Small intestine (tissue), 7 donors: ENCODE results near the gene PPARA. TPM values are rescaled to one million over a fixed set of nuclear protein-coding genes. Genes with fewer than 3 reads are reported as not detected.
"Not testable (repeated sequence)": the region's sequence is repeated elsewhere in the genome, so short reads cannot be mapped to it uniquely, and the experiment has no call there.

Source experiments
- DNase-seq, 2 donors: peaks; one replicate each; pipeline versions ENCODE4 v3.0.0 to v3.0.0-alpha.2; 2013
- FAIRE-seq: peaks from 2 replicates; lab custom pipeline; 2012; peaks lifted over from hg19 to GRCh38; lab: Jason Lieb, UNC
- H3K27ac ChIP-seq, 3 donors: one replicate each; pipeline ENCODE4 v1.5.1; 2013; ENCODE audit warnings: low read length in 2 of 3, mild to moderate bottlenecking in 2 of 3, control low read depth in 1 of 3, inconsistent platforms in 1 of 3, low read depth in 1 of 3, moderate library complexity in 1 of 3
- H3K27me3 ChIP-seq, 3 donors: one replicate each; pipeline ENCODE4 v1.6.1; 2013; ENCODE audit warnings: low read length in 3 of 3, inconsistent platforms in 1 of 3; ENCODE audit not compliant: control insufficient read depth in 3 of 3, insufficient read depth in 3 of 3
- H3K36me3 ChIP-seq, 3 donors: one replicate each; pipeline ENCODE4 v1.6.1; 2013; ENCODE audit warnings: low read length in 3 of 3, inconsistent platforms in 1 of 3, low read depth in 1 of 3, mild to moderate bottlenecking in 1 of 3, moderate library complexity in 1 of 3; ENCODE audit not compliant: control insufficient read depth in 3 of 3, insufficient read depth in 2 of 3
- H3K4me1 ChIP-seq, 3 donors: one replicate each; pipeline ENCODE4 v1.6.1; 2013; ENCODE audit warnings: low read length in 2 of 3, inconsistent platforms in 1 of 3, low read depth in 1 of 3, mild to moderate bottlenecking in 1 of 3, moderate library complexity in 1 of 3; ENCODE audit not compliant: control insufficient read depth in 3 of 3, insufficient read depth in 2 of 3
- H3K4me3 ChIP-seq, 3 donors: one replicate each; pipeline ENCODE4 v1.5.1; 2013; ENCODE audit warnings: low read length in 3 of 3, control low read depth in 1 of 3, inconsistent platforms in 1 of 3, low read depth in 1 of 3, mild to moderate bottlenecking in 1 of 3, moderate library complexity in 1 of 3
- H3K9me3 ChIP-seq, 2 donors: one replicate each; pipeline ENCODE4 v1.6.1; 2013; ENCODE audit warnings: low read depth in 1 of 2, low read length in 1 of 2; ENCODE audit not compliant: control insufficient read depth in 2 of 2, insufficient read depth in 1 of 2
- WGBS, 3 donors: extraction: QIAGEN DNeasy Blood & Tissue Kit; methylation state at CpG; one replicate each; pipeline ENCODE4 v1.1.7; 2013; 5-methylcytosine and 5-hydroxymethylcytosine counted together
- polyA plus RNA-seq, 4 donors: library from polyadenylated mRNA; stranded (reverse) in 3 of 4; unstranded in 1 of 4; fragments of 200-250 nt in 3 of 4; fragments of 120-200 nt in 1 of 4; gene quantifications; one replicate each; pipeline versions ENCODE4 v1.2.1 to v1.2.3, GENCODE V29; 2013
- donor health status: healthy with polysubstance abuse.
- donor health status: control.
- donor health status: control.
- donor health status: Bipolar disorder and iron deficiency.
- donor health status: healthy.

The PPARA gene
- polyA plus RNA-seq, 4 donors, result 19.9 to 53.6 (median 23.0) TPM

GRCh38 chr22:46127556-46127955 is 22.8 kb upstream of the PPARA start:
- Histone ChIP-seq H3K27me3 (no peaks in the 10 kb centered on the region), H3K4me1 (peaks cover 0 to 17% (median 11%) of the 10 kb centered on the region in 3 donors), H3K27ac (no peak overlapping the region), H3K36me3 (no peaks in the 10 kb centered on the region), H3K4me3 (no peak overlapping the region), H3K9me3 (peaks cover 0 to 7% of the 10 kb centered on the region in 2 donors)
- DNase-seq (no peak), FAIRE-seq (no peak)
- 91 to 95% (median 94%) methylated on average over 9 to 10 of the region's 10 CpGs for WGBS, 3 donors

- FAIRE-seq, result no peak
- Histone ChIP-seq H3K9me3 (peaks cover 0 to 7% of the 10 kb centered on the region in 2 donors), H3K27ac (no peak overlapping the region), H3K4me1 (peaks cover 0 to 15% (median 11%) of the 10 kb centered on the region in 3 donors), H3K36me3 (no peaks in the 10 kb centered on the region), H3K4me3 (no peak overlapping the region), H3K27me3 (no peaks in the 10 kb centered on the region)
- DNase-seq, result no peak
- WGBS, 3 donors, result 91 to 95% (median 93%) methylated on average over 12 of the region's 12 CpGs
Observed at GRCh38 chr22:46128606-46129005, 21.7 kb upstream of the PPARA start.

- H3K9me3 ChIP-seq, result peaks cover 0 to 7% of the 10 kb centered on the region in 2 donors
- FAIRE-seq (no peak), DNase-seq (no peak)
- no peaks in the 10 kb centered on the region for H3K36me3 ChIP-seq
- peak overlapping the region in 1 of 3 donors; percentile 53 for H3K27ac ChIP-seq
- no peaks in the 10 kb centered on the region for H3K27me3 ChIP-seq
- no peak overlapping the region for H3K4me3 ChIP-seq
- H3K4me1 ChIP-seq, result peaks cover 0 to 15% (median 11%) of the 10 kb centered on the region in 3 donors
- WGBS, 3 donors, result 60 to 89% (median 73%) methylated on average over 25 to 26 of the region's 26 CpGs
Observed at GRCh38 chr22:46129390-46130041, 20.8 kb upstream of the PPARA start.

GRCh38 chr22:46131151-46131587 is 19.2 kb upstream of the PPARA start:
- DNase-seq, result no peak
- Histone ChIP-seq H3K4me1 (peaks cover 0 to 7% (median 6%) of the 10 kb centered on the region in 3 donors), H3K27ac (no peak overlapping the region), H3K27me3 (no peaks in the 10 kb centered on the region), H3K9me3 (peaks cover 0 to 7% of the 10 kb centered on the region in 2 donors), H3K36me3 (no peaks in the 10 kb centered on the region), H3K4me3 (no peak overlapping the region)
- 72 to 84% (median 74%) methylated on average over 13 of the region's 13 CpGs for WGBS, 3 donors
- FAIRE-seq, result no peak

- peak overlapping the region in 1 of 3 donors; percentile 4 for H3K27ac ChIP-seq
- not testable (repeated sequence) for H3K27me3 ChIP-seq, FAIRE-seq, H3K4me1 ChIP-seq, H3K4me3 ChIP-seq, H3K9me3 ChIP-seq, H3K36me3 ChIP-seq, DNase-seq
- WGBS, 3 donors, result 87 to 91% (median 91%) methylated on average over 12 of the region's 12 CpGs
Observed at GRCh38 chr22:46132193-46132829, 18.0 kb upstream of the PPARA start.

- H3K27me3 ChIP-seq, result no peaks in the 10 kb centered on the region
- DNase-seq, result peak in 1 of 2 donors; percentile 19
- H3K27ac ChIP-seq, result no peak overlapping the region
- H3K36me3 ChIP-seq, result no peaks in the 10 kb centered on the region
- H3K4me3 ChIP-seq, result no peak overlapping the region
- H3K9me3 ChIP-seq, result no peaks in the 10 kb centered on the region
- WGBS, 3 donors, result 82 to 88% (median 83%) methylated on average over 19 of the region's 19 CpGs
- no peak for FAIRE-seq
- H3K4me1 ChIP-seq, result no peaks in the 10 kb centered on the region
Observed at GRCh38 chr22:46132830-46133587, 17.3 kb upstream of the PPARA start.

- WGBS, 3 donors, result 82 to 92% (median 88%) methylated on average over 4 of the region's 4 CpGs
- Histone ChIP-seq H3K27ac (no peak overlapping the region), H3K27me3 (no peaks in the 10 kb centered on the region), H3K36me3 (no peaks in the 10 kb centered on the region), H3K4me1 (no peaks in the 10 kb centered on the region), H3K4me3 (no peak overlapping the region), H3K9me3 (no peaks in the 10 kb centered on the region)
- FAIRE-seq (no peak), DNase-seq (no peak)
Observed at GRCh38 chr22:46133588-46133855, 16.8 kb upstream of the PPARA start.

- no peaks in the 10 kb centered on the region for H3K4me1 ChIP-seq
- WGBS, 3 donors, result 78 to 86% (median 84%) methylated on average over 15 of the region's 15 CpGs
Observed at GRCh38 chr22:46134111-46134705, 16.1 kb upstream of the PPARA start.

More at GRCh38 chr22:46134111-46134705, 16.1 kb upstream of the PPARA start:
- FAIRE-seq (no peak), DNase-seq (no peak)
- no peak overlapping the region for H3K4me3 ChIP-seq
- H3K27ac ChIP-seq, result no peak overlapping the region
- H3K36me3 ChIP-seq, result no peaks in the 10 kb centered on the region
- no peaks in the 10 kb centered on the region for H3K9me3 ChIP-seq
- no peaks in the 10 kb centered on the region for H3K27me3 ChIP-seq
